GM13976 (cell line): ENCODE measurements around the gene ADAMTSL5.

ENCODE experiments used
- DNase-seq: peaks from one replicate; pipeline ENCODE4 v3.0.0; 2012; ENCODE audit warnings: low spot score
- in situ Hi-C: fragments of 300-500 bp; cut with MboI; formaldehyde crosslinking; loops from one replicate; pipeline ENCODE4 v1.12.0; 2022; ENCODE audit warnings: low sequenced_read_pairs, mixed read lengths, inconsistent platforms; ENCODE audit not compliant: unreplicated experiment
- TF ChIP-seq, protein P1 (sequence below): IDR thresholded peaks from 2 replicates; pipeline ENCODE4 v1.5.1; 2012; ENCODE audit warnings: borderline replicate concordance, mild to moderate bottlenecking; ENCODE audit not compliant: insufficient read depth; ENCODE audit errors: extremely low read depth, missing control alignments, control extremely low read depth

ADAMTSL5 gene

DNA sequence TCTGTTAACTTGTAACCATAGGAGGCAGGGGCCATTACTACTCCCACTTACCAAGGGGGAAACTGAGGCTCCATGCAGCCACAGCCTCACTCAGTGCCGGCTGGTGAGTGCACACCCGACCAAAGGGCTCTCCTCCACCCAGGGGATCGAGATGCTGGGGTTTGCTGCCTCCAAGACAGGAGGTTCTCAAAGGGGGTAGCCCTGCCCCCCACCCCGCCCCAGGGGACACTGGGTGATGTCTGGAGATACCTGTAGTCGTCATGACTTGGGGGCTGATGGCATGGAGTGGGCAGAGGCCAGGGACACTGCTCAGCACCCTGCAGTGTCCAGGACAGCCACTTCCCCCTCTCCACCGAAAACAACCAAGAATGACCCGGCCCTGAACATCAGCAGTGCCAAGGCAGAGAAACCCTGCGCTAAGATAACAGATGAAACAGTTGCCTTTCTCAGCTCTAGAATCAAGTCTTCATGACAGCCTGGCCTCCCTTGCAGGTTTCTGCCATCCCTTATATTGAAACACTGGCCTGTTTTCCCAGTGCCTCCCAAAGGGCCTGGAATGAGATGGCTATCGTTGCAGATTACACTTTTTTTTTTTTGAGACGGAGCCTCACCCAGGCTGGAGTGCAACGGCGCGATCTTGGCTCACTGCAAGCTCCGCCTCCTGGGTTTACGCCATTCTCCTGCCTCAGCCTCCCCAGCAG, 18.6 kb downstream of the ADAMTSL5 start:
- TF ChIP-seq, protein P1, sequence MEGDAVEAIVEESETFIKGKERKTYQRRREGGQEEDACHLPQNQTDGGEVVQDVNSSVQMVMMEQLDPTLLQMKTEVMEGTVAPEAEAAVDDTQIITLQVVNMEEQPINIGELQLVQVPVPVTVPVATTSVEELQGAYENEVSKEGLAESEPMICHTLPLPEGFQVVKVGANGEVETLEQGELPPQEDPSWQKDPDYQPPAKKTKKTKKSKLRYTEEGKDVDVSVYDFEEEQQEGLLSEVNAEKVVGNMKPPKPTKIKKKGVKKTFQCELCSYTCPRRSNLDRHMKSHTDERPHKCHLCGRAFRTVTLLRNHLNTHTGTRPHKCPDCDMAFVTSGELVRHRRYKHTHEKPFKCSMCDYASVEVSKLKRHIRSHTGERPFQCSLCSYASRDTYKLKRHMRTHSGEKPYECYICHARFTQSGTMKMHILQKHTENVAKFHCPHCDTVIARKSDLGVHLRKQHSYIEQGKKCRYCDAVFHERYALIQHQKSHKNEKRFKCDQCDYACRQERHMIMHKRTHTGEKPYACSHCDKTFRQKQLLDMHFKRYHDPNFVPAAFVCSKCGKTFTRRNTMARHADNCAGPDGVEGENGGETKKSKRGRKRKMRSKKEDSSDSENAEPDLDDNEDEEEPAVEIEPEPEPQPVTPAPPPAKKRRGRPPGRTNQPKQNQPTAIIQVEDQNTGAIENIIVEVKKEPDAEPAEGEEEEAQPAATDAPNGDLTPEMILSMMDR, result no peak
- no peak for DNase-seq
- in situ Hi-C loops, result no loop called here

DNA sequence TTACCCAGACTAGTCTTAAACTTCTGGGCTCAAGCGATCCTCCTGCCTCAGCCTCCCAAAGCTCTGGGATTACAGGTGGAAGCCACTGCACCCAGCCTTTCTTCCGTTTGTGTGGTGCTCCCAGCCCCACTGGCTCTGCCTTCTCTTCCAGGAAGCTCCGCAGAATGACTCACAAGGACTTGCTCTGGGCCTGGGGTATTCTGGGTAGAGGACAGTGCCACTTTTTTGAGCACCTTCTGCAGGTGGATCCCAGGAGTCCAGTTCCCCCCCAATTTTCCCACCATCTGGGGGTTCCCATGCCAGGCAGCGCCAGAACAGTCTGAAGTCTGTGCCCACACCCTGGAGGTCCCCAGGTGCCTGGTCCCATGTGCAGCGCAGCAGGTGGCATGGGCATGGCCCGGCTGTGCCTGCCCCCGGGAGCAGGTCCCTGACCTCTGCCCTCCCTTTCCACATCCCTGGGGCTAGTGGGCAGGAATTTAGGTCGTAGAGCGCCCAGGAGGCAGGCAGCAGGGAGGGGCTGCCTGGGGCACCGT, 20.3 kb downstream of the ADAMTSL5 start:
- TF ChIP-seq, protein P1, result no peak
- in situ Hi-C loops, result no loop called here
- DNase-seq, result no peak

DNA sequence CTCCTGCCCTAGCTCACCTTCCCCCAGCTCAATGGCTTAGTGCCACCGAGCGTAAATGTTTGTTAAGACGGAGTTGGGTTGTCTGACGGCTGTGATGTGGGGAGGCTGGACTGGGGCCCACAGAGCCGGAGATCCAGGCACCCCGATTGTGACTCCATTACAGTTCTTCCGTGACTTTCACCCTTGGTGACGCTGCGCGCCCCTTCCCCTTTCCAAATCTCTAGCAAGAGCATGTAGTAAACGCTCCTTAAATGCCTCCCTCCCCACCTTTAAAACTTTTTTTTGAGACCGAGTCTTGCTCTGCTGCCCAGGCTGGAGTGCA, 21.0 kb downstream of the ADAMTSL5 start:
- DNase-seq, result no peak
- in situ Hi-C loops, result no loop called here
- TF ChIP-seq, protein P1, result no peak

DNA sequence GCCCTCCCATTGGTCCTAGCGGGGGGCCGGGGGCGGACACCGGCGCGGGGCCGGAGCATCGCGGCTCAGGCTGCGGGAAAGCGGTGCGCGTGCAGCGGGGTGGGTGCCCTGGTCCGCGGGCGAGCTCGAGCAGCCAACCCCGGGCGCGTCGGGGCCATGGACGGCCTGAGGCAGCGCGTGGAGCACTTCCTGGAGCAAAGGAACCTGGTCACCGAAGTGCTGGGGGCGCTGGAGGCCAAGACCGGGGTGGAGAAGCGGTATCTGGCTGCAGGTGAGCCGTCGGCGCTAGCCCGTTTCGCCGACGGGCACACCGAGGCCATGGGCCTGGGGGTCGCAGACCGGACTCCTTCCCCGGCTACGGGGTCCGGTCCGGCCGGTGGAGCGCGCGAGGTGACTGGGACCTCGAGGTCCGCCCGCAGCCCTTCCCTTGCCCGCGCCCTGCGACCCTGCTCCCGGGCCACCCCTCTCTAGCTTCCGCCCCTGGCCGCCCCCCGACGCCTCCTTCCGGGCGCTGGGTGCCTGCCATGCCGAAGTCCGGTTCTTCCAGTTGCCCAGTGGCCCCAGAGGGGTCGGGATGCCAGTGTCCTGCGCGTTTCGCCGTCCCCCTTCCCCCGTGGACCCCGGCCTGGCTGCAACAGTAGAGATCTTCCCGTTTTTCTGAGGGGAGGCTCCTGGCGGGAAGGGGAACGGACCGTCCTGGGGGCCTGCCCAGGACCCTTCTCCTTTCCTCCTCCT, 21.5 kb downstream of the ADAMTSL5 start, which contains the start of gene REEP6:
Gene REEP6 (plus strand): TSS at position 68 of the 735 bp plus-strand sequence. CDS start 89 bp downstream, at position 157.
- TF ChIP-seq, protein P1, result no peak
- in situ Hi-C loops, result no loop called here
- no peak for DNase-seq

DNA sequence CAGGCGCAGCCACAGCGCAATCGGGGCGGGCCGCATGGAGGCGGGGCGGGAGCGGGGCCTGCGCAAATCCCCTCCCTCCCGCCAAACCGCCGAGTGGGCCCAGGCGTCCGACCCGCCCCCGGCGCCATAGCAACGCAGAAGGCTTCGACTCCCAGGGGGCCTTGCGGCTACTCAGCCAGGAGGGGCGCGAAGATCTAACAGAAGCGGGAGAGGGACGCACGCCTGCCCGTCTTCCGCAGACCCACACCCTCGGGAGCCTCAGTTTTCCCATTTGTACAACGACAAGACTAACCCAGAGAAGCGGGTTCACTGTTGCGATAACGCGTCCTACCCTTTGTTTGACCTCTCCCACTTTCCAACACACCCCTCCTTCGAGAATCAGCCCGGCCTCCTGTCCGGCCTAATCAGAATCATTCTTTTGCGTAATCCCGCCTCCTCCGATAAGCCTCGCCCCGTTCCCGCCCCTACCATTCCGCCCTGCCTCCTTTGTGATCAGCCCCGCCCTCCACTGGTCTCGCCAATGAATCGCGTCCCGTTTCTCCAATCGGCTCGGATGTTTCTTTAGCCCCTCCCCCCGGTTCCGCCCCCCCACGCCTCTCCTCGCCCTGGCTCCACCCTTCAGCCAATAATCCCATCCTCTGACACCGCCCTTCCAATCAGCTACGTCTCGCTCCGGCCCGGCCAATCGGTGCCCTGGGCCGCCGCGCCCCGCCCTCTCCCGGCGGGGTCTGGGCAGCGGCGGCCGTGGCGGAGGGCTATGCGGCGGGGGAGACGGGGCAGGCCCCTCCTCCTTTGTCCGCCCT, 22.3 kb downstream of the ADAMTSL5 start, which contains the start of gene PCSK4:
Gene PCSK4 (minus strand): TSS at position 40 of the 803 bp plus-strand sequence. CDS start 4 bp downstream, at position 36.
- DNase-seq, result peak; percentile 98
- in situ Hi-C loops, result no loop called here
- TF ChIP-seq, protein P1, result no peak
